ENCODE data around the gene AGO3. TPM values are rescaled to one million over a fixed set of nuclear protein-coding genes. Genes with fewer than 3 reads are reported as not detected.
"Not testable (repeated sequence)": the region's sequence is repeated elsewhere in the genome, so short reads cannot be mapped to it uniquely, and the experiment has no call there.

AGO3 gene
- total RNA-seq, 4 donors from 2014 or later, result 21.2 to 48.5 (median 31.6) TPM

DNA sequence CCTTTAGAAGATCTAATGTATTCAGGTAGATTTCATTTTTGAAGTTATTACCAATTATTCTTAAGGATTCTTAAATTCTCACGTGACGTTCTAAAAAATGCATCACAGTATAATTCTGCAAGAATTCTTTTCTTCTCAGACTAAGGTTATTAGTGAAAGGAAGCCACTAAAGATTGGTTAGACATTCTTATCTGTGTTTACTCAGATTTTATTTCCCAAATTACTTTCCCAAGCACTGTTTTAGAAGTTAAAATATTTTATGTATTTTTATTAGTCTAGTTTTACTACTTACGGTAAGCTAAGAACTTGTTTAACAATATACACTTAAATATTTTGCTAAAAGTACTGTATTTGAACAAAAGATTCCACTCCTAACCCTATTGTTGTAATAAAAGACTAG, 28.4 kb downstream of the AGO3 start:
- no peak overlapping the region for H3K4me3 ChIP-seq (replicated peaks in 1 of 3)
- no peaks in the 10 kb centered on the region for H3K9me3 ChIP-seq
- WGBS, 2 donors, result 87 to 90% methylated on average over 3 of the region's 3 CpGs
- intact Hi-C loops (cut with DNase I), result no loop called here
- H3K36me3 ChIP-seq, result no peaks in the 10 kb centered on the region
- H3K4me1 ChIP-seq, result no peaks in the 10 kb centered on the region
- TF ChIP-seq, protein P1, sequence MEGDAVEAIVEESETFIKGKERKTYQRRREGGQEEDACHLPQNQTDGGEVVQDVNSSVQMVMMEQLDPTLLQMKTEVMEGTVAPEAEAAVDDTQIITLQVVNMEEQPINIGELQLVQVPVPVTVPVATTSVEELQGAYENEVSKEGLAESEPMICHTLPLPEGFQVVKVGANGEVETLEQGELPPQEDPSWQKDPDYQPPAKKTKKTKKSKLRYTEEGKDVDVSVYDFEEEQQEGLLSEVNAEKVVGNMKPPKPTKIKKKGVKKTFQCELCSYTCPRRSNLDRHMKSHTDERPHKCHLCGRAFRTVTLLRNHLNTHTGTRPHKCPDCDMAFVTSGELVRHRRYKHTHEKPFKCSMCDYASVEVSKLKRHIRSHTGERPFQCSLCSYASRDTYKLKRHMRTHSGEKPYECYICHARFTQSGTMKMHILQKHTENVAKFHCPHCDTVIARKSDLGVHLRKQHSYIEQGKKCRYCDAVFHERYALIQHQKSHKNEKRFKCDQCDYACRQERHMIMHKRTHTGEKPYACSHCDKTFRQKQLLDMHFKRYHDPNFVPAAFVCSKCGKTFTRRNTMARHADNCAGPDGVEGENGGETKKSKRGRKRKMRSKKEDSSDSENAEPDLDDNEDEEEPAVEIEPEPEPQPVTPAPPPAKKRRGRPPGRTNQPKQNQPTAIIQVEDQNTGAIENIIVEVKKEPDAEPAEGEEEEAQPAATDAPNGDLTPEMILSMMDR (IDR thresholded peaks at IDR 0.05), result no peak
- no peak for TF ChIP-seq POLR2A (IDR thresholded peaks at IDR 0.05)
- no peak for DNase-seq
- H3K27ac ChIP-seq, result no peak overlapping the region
- no peaks in the 10 kb centered on the region for H3K27me3 ChIP-seq

DNA sequence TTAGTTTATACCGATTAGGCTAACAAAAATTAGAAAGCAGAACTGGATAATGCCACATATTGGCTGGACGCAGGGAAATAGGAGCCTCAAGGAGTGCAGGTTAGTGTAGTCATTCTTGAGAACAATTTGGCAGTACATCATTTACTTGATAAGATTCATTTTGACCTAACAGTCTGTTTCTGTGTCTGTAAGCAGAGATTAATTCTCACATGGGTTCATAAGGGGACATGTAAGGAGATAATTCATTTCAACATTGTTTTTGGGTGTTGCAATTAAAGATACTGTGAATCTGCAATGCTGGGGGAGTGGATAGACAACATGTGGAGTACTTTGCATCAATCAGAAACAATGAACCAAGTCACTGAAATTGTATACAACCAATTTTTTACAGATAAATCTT, 32.0 kb downstream of the AGO3 start:
- WGBS, 2 donors, result 88 to 94% methylated on average over 2 of the region's 2 CpGs
- H3K4me3 ChIP-seq (replicated peaks in 1 of 3), result no peak overlapping the region
- no peak for TF ChIP-seq POLR2A (IDR thresholded peaks at IDR 0.05)
- TF ChIP-seq, protein P1 (IDR thresholded peaks at IDR 0.05), result no peak
- no peaks in the 10 kb centered on the region for H3K4me1 ChIP-seq
- intact Hi-C loops (cut with DNase I), result no loop called here
- DNase-seq, result no peak
- no peaks in the 10 kb centered on the region for H3K36me3 ChIP-seq
- H3K27me3 ChIP-seq, result no peaks in the 10 kb centered on the region
- H3K9me3 ChIP-seq, result no peaks in the 10 kb centered on the region
- H3K27ac ChIP-seq, result no peak overlapping the region

DNA sequence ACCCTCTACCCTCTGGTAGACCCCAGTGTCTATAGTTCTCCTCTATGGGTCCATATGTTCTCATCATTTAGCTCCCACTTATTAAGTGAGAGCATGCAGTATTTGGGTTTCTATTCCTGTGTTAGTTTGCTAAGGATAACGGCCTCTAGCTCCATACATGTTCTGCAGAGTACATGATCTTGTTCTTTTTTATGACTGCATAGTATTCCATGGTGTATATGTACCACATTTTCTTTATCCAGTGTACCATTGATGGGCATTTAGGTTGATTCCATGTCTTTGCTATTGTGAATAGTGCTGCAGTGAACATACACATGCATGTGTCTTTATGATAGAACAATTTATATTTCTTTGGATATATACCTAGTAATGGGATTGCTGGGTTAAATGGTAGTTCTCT, 33.4 kb downstream of the AGO3 start:
- H3K9me3 ChIP-seq; H3K27me3 ChIP-seq; H3K4me3 ChIP-seq (replicated peaks in 1 of 3); H3K27ac ChIP-seq; H3K36me3 ChIP-seq; DNase-seq; H3K4me1 ChIP-seq; intact Hi-C loops (cut with DNase I): not testable (repeated sequence)
- WGBS, 2 donors, result 97 to 100% methylated on average over 1 of the region's 1 CpG

DNA sequence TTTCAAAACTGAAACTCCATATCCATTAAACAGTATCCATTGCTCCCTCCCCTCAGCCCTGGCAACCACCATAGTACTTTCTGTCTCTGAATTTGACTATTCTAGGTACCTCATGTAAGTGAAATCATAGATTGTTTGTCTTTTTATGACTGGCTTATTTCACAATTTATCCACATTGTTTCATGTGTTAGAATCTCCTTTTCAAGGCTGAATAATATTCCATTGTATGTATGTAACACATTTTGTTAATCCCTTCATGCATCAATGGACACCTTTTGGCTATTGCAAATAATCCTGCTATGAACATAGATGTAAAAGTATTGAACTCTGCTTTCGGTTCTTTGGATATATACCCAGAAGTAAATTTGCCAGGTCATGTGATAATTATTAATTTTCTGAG, 37.5 kb downstream of the AGO3 start:
- no peak for TF ChIP-seq POLR2A (IDR thresholded peaks at IDR 0.05)
- TF ChIP-seq, protein P1 (IDR thresholded peaks at IDR 0.05), result no peak
- Histone ChIP-seq H3K4me1 (no peaks in the 10 kb centered on the region), H3K27ac (no peak overlapping the region), H3K27me3 (no peaks in the 10 kb centered on the region), H3K9me3 (no peaks in the 10 kb centered on the region), H3K36me3 (peaks cover 0 to 5% of the 10 kb centered on the region in 2 donors), H3K4me3 (replicated peaks in 1 of 3) (no peak overlapping the region)
- DNase-seq, result no peak
- intact Hi-C loops (cut with DNase I), result no loop called here
- 98 to 100% methylated on average over 1 of the region's 1 CpG for WGBS, 2 donors

DNA sequence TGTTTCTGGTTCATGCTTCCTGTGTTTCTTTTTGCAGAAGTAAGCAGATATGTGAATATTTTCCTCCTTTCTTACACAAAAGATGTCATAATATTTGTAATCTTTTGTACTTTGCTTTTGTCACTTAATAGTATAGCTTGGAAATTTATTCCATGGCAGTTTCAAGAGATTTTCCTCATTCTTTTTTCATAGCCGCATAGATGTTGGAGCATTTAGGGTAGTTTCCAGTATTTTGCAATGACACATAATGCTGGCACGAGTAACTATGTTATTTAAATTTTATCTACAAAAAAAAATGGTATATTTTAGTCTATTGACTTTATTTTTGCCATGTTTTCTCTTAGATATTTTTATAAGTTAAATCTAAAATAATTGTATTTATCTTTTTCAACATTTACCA, 40.7 kb downstream of the AGO3 start:
- Histone ChIP-seq H3K27me3 (no peaks in the 10 kb centered on the region), H3K4me3 (replicated peaks in 1 of 3) (no peak overlapping the region), H3K36me3 (peaks cover 5 to 14% of the 10 kb centered on the region in 2 donors), H3K9me3 (no peaks in the 10 kb centered on the region), H3K4me1 (no peaks in the 10 kb centered on the region), H3K27ac (no peak overlapping the region)
- DNase-seq, result no peak
- WGBS, 2 donors, result 97% methylated on average over 2 of the region's 2 CpGs
- intact Hi-C loops (cut with DNase I), result no loop called here
- no peak for TF ChIP-seq POLR2A (IDR thresholded peaks at IDR 0.05)
- TF ChIP-seq, protein P1 (IDR thresholded peaks at IDR 0.05), result no peak

DNA sequence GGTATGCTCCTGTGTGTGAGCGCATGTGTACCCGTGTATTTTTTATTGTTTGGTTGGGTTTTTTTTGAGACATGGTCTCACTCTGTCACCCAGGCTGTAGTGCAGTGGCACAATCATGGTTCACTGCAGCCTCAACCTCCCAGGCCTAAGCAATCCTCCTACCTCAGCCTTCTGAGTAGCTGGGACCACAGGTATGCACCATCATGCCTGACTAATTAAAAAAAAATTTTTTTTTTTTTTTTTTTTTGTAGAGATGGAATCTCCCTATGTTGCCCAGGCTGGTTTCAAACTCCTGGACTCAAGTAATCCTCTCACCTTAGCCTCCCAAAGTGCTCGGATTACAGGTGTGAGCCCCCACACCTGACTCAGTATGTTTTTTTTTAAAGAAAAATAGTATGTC, 41.7 kb downstream of the AGO3 start:
- H3K36me3 ChIP-seq, result peaks cover 5 to 14% of the 10 kb centered on the region in 2 donors
- DNase-seq; H3K4me1 ChIP-seq; intact Hi-C loops (cut with DNase I); H3K4me3 ChIP-seq (replicated peaks in 1 of 3); H3K27ac ChIP-seq; H3K9me3 ChIP-seq; H3K27me3 ChIP-seq: not testable (repeated sequence)
- 96 to 100% methylated on average over 3 of the region's 3 CpGs for WGBS, 2 donors
